ENCODE data around the gene TDRD9. TPM values are rescaled to one million over a fixed set of nuclear protein-coding genes. Genes with fewer than 3 reads are reported as not detected.
A peak's percentile ranks its signal among the peaks of the same experiment; 100 is the strongest.

The TDRD9 gene
- total RNA-seq, 6 experiments from 2014 or later: 0.31 to 0.86 (median 0.43) TPM; not detected in 1

- intact Hi-C loops (cut with DNase I): no loop called here
- Histone ChIP-seq H3K27me3 (no peaks in the 10 kb centered on the region), H3K4me3 (no peak overlapping the region), H3K27ac (peak overlapping the region in 2 of 3 donors; percentile 27 to 45), H3K4me1 (peaks cover 0 to 40% (median 18%) of the 10 kb centered on the region in 4 donors), H3K36me3 (no peaks in the 10 kb centered on the region), H3K9me3 (no peaks in the 10 kb centered on the region)
- DNase-seq: peak; percentile 89 to 96 (median 96)
- ATAC-seq: peak; percentile 70 to 89 (median 85)
- 58% methylated on average over 17 of the region's 27 CpGs for WGBS (ENCODE audit: insufficient coverage, low coverage, low lambda C conversion rate, missing lambda C conversion rate)
- TF ChIP-seq POLR2A (IDR thresholded peaks at IDR 0.05) (no peak), CTCF (IDR thresholded peaks at IDR 0.05) (no peak)
Measured at GRCh38 chr14:103897075-103897947, 30.9 kb upstream of the TDRD9 start.

DNA sequence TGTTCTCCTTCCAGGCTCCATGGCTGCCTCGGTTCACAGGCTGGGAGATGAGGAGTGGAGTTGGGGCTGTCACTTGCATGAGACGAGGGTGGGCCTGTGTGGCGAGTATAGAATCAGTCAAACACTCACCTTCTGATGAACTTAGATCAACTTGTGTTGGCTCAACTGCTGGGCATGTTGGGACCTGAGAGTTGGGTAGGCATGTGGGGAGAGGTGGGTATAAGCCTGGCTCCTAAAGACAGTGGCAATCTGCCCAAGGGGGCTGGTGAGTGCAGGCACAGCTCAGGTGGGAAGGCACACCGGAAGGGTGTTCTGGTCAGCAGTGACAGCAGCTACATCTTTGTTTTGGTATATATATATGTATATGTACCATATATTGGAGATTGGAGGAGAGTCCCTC, 30.1 kb upstream of the TDRD9 start:
- TF ChIP-seq POLR2A (IDR thresholded peaks at IDR 0.05) (no peak), CTCF (IDR thresholded peaks at IDR 0.05) (no peak)
- 92% methylated on average over 3 of the region's 4 CpGs for WGBS (ENCODE audit: insufficient coverage, low coverage, low lambda C conversion rate, missing lambda C conversion rate)
- Histone ChIP-seq H3K9me3 (no peaks in the 10 kb centered on the region), H3K27ac (no peak overlapping the region), H3K4me1 (peaks cover 0 to 39% (median 14%) of the 10 kb centered on the region in 4 donors), H3K27me3 (no peaks in the 10 kb centered on the region), H3K4me3 (no peak overlapping the region), H3K36me3 (no peaks in the 10 kb centered on the region)
- intact Hi-C loops (cut with DNase I): no loop called here
- DNase-seq (no peak), ATAC-seq (no peak)

- WGBS (ENCODE audit: insufficient coverage, low coverage, low lambda C conversion rate, missing lambda C conversion rate): no CpG with 5 or more reads among the region's 9 CpGs
- DNase-seq (no peak), ATAC-seq (no peak)
- H3K4me1 ChIP-seq: peaks cover 0 to 35% (median 13%) of the 10 kb centered on the region in 4 donors
- H3K36me3 ChIP-seq: no peaks in the 10 kb centered on the region
- H3K4me3 ChIP-seq: no peak overlapping the region
- no peaks in the 10 kb centered on the region for H3K9me3 ChIP-seq
- no peak for TF ChIP-seq POLR2A (IDR thresholded peaks at IDR 0.05)
- no peak for TF ChIP-seq CTCF (IDR thresholded peaks at IDR 0.05)
- no peaks in the 10 kb centered on the region for H3K27me3 ChIP-seq
- intact Hi-C loops (cut with DNase I): no loop called here
- H3K27ac ChIP-seq: no peak overlapping the region
Measured at GRCh38 chr14:103898711-103899110, 29.5 kb upstream of the TDRD9 start.

- no peak for ATAC-seq
- Histone ChIP-seq H3K4me3 (no peak overlapping the region), H3K27ac (no peak overlapping the region), H3K9me3 (no peaks in the 10 kb centered on the region), H3K27me3 (no peaks in the 10 kb centered on the region), H3K4me1 (peaks cover 0 to 29% (median 10%) of the 10 kb centered on the region in 4 donors), H3K36me3 (no peaks in the 10 kb centered on the region)
- no peak for DNase-seq
- intact Hi-C loops (cut with DNase I): no loop called here
- no peak for TF ChIP-seq CTCF (IDR thresholded peaks at IDR 0.05)
- TF ChIP-seq POLR2A (IDR thresholded peaks at IDR 0.05): no peak
- WGBS (ENCODE audit: insufficient coverage, low coverage, low lambda C conversion rate, missing lambda C conversion rate): 68% methylated on average over 4 of the region's 13 CpGs
Measured at GRCh38 chr14:103899316-103899715, 28.9 kb upstream of the TDRD9 start.
